Colonic mucosa (tissue), 4 donors: ENCODE results near the gene MGAM2. TPM values are rescaled to one million over a fixed set of nuclear protein-coding genes. Genes with fewer than 3 reads are reported as not detected.

Experiments
- DNase-seq: peaks from one replicate; pipeline ENCODE4 v3.0.0-alpha.2; 2020
- H3K27ac ChIP-seq: fragments of 200-600 bp; one replicate; pipeline ENCODE4 v1.8.0; 2021
- H3K27me3 ChIP-seq: fragments of 200-600 bp; one replicate; pipeline ENCODE4 v1.8.0; 2021
- H3K36me3 ChIP-seq: fragments of 200-600 bp; one replicate; pipeline ENCODE4 v1.8.0; 2021
- H3K4me1 ChIP-seq: fragments of 200-600 bp; one replicate; pipeline ENCODE4 v1.8.0; 2021; ENCODE audit warnings: mild to moderate bottlenecking
- H3K4me3 ChIP-seq: fragments of 200-600 bp; one replicate; pipeline ENCODE4 v1.8.0; 2021
- H3K9ac ChIP-seq, 2 donors: one replicate each; pipeline ENCODE4 v1.7.0; 2013; ENCODE audit warnings: control low read depth in 2 of 2, low read depth in 2 of 2, low read length in 2 of 2
- H3K9me3 ChIP-seq: fragments of 200-600 bp; one replicate; pipeline ENCODE4 v1.8.0; 2021
- CTCF ChIP-seq: fragments of 200-600 bp; IDR thresholded peaks from one replicate; pipeline ENCODE4 v1.8.0; 2022; ENCODE audit warnings: antibody characterized with exemption, mild to moderate bottlenecking
- intact Hi-C: fragments of 100-400 bp; cut with DNase I; formaldehyde crosslinking; loops from one replicate; pipeline ENCODE4 v1.14.1; 2022
- total RNA-seq, 2 donors: library from RNA; stranded (reverse); fragmentation: NEBNext Ultra II Directional in 1 of 2; extraction: Animal tissue kit (Norgen Biotek cat#: 25700) in 1 of 2; gene quantifications; one replicate each; pipeline ENCODE4 v1.2.1, GENCODE V29; 2021
- donor health status: healthy.
- donor health status: DM: no; HTN: no; CAD: no.
- donor health status: DM: no; HTN: no; CAD: no.

The MGAM2 gene
- total RNA-seq, 2 donors from 2014 or later = 7.5 to 26.4 TPM

DNA sequence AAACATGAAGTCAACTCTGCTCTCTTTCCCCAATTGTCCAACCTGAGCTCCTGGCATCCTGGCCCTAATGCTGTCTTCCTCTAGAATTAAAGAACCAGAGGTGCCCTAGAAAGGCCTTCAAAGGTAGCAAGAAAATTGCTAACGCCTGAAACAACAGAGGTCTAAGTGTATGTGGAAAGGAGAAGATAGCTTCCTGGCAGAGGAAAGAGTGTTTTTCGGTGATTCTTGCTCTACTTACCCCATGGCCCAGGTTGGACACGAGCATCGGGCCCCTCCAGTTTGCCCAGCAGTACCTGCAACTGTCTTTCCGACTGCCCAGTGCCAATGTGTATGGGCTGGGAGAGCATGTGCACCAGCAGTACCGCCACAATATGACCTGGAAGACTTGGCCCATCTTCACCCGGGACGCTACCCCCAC is 22.2 kb downstream of the MGAM2 start:
- H3K36me3 ChIP-seq = no peaks in the 10 kb centered on the region
- H3K4me1 ChIP-seq = no peaks in the 10 kb centered on the region
- no peak overlapping the region for H3K27ac ChIP-seq
- H3K27me3 ChIP-seq = no peaks in the 10 kb centered on the region
- no peak overlapping the region for H3K9ac ChIP-seq
- no peak for TF ChIP-seq CTCF
- H3K4me3 ChIP-seq = no peak overlapping the region
- no peak for DNase-seq
- intact Hi-C loops = no loop called here
- no peaks in the 10 kb centered on the region for H3K9me3 ChIP-seq

DNA sequence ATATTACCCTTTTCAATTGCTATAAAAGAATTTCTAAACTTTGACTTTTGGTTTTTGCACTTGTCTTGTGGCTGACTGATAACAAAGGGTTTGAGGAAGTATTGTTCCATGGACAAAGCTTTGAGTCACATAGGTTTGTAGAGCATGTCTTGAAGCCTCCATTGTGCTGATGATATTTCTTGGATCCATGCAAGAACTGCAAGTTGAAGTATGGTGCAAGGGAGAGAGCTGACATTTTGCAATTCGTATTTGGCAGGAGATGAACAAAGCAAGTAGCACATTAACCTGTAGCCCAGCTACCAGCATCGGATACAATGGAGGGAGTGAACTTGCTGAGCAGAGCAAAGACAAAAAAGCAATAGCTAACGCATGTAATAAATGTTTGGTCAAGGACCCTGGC is 23.4 kb downstream of the MGAM2 start:
- intact Hi-C loops = no loop called here
- Histone ChIP-seq H3K27ac (no peak overlapping the region), H3K4me3 (no peak overlapping the region), H3K36me3 (no peaks in the 10 kb centered on the region), H3K27me3 (no peaks in the 10 kb centered on the region), H3K4me1 (no peaks in the 10 kb centered on the region), H3K9me3 (no peaks in the 10 kb centered on the region), H3K9ac (no peak overlapping the region)
- DNase-seq = peak; percentile 25
- TF ChIP-seq CTCF = no peak

DNA sequence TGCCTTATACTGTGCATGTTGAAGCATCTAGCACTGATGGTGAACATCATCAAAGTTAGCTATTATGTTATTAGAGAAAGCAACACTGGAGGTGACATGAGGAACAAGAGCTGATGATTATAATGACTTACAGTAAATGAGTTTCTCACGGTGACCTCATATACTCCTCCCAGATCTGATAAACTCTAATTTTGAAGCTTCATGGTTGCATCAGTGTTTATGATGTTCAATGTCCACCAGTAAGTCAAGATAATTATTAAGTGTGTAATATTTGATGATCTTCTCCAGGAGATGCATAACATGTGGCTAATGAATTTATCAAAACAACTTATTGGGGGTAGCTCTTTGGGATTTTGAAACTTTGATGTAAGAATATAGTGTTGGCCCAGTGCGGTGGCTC is 27.5 kb downstream of the MGAM2 start:
- Histone ChIP-seq H3K36me3 (no peaks in the 10 kb centered on the region), H3K27me3 (no peaks in the 10 kb centered on the region), H3K27ac (no peak overlapping the region), H3K9ac (no peak overlapping the region), H3K4me1 (no peaks in the 10 kb centered on the region), H3K4me3 (no peak overlapping the region), H3K9me3 (no peaks in the 10 kb centered on the region)
- TF ChIP-seq CTCF = no peak
- DNase-seq = no peak
- intact Hi-C loops = no loop called here

- H3K27ac ChIP-seq = no peak overlapping the region
- H3K36me3 ChIP-seq = no peaks in the 10 kb centered on the region
- H3K9me3 ChIP-seq = no peaks in the 10 kb centered on the region
- TF ChIP-seq CTCF = no peak
- intact Hi-C loops = no loop called here
- H3K4me1 ChIP-seq = no peaks in the 10 kb centered on the region
- H3K27me3 ChIP-seq = no peaks in the 10 kb centered on the region
- H3K4me3 ChIP-seq = no peak overlapping the region
- no peak overlapping the region for H3K9ac ChIP-seq
- no peak for DNase-seq
Observed at GRCh38 chr7:142139597-142140400, 28.3 kb downstream of the MGAM2 start.

DNA sequence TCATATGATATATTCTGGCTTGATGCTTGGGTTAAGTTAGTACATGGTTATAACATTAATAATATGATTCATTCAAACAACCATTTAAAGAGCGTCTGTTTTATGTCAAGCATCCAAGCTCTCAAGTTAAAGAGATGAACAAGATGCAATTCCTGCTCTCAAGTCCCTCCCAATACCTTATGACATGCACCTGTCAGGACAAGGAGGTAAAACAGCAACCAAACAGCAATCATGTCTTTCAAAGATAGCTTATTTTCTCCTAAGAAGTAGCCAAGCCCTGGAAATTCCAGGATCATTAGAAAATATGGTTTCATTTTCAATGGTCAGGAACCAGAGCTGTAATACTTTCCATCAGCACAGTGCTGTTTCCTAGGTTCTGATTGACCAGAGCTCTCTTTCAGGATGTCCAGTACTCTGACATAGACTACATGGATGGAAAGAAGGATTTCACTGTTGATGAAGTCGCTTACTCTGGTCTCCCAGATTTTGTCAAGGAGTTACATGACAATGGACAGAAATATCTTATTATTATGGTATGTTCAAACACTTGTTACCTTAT is 29.0 kb downstream of the MGAM2 start:
- H3K9me3 ChIP-seq = no peaks in the 10 kb centered on the region
- no peak overlapping the region for H3K4me3 ChIP-seq
- H3K27me3 ChIP-seq = no peaks in the 10 kb centered on the region
- no peaks in the 10 kb centered on the region for H3K36me3 ChIP-seq
- no peak for TF ChIP-seq CTCF
- H3K9ac ChIP-seq = no peak overlapping the region
- no peak overlapping the region for H3K27ac ChIP-seq
- DNase-seq = no peak
- intact Hi-C loops = no loop called here
- no peaks in the 10 kb centered on the region for H3K4me1 ChIP-seq
